ENCODE data around the gene CAMK2N2.

CAMK2N2 gene

DNA sequence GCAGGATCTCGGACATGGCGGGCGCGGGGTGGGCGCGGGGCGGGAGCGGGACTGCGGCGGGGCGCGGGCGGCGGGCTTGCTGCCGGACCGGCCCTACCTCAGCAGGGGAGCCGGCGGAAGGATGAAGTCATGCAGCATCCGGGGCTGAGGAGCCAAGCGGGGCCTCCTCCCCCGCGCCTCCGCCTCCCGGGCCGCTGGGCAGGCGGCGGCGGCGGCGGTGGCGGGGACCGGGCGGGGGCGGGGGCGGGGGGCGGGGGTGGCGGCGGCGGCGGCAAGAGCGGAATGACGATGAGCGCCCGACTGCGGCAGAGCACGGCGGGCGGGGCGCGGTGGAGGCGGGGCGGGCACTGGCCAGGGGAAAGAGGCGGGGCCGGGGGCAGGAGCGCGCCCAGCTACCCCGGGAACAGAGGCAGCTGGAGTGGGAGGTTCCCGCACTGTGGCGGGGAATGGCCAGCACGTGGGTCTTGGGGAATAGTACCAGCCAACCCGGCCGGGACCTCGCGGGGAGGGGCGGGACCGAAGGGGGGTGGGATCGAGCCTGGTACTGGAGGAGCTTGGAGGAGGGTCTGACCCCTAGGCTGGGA lies at the start of gene CAMK2N2:
Gene CAMK2N2, minus strand, starts transcription at position 284 of the 584 bp plus-strand sequence. Its CDS starts 268 bp downstream, at position 16.
- H3K9ac ChIP-seq (ENCODE audit: low read length) = peak within 1 kb of the TSS; percentile 1; the same call in 1 of the 2 replicates
- peak; percentile 68 for DNase-seq

DNA sequence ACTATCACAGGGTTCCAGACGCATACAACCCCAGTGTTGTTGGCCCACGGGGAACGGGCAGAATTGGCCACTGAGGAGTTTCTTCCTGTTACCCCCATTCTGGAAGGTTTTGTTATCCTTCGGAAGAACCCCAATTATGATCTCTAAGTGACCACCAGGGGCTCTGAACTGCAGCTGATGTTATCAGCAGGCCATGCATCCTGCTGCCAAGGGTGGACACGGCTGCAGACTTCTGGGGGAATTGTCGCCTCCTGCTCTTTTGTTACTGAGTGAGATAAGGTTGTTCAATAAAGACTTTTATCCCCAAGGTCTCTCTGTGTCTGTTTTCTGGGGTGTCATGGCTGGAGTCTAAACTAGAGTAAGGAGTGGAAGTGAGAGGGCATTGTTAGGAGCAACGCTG lies 47.4 kb upstream of the CAMK2N2 start:
- Histone ChIP-seq H3K4me1 (ENCODE audit: low read length) (no peaks in the 10 kb centered on the region), H3K79me2 (ENCODE audit: low read length) (peaks cover 13% of the 10 kb centered on the region), H3K27me3 (replicated peaks; ENCODE audit: insufficient read depth, low read length) (no peaks in the 10 kb centered on the region), H2AFZ (ENCODE audit: low read length) (no peak overlapping the region), H4K20me1 (ENCODE audit: insufficient read depth, low read length) (no peaks in the 10 kb centered on the region), H3F3A (ENCODE audit: insufficient read depth, low read length) (peaks cover 13% of the 10 kb centered on the region), H3K9ac (ENCODE audit: low read length) (no peak overlapping the region), H3K9me2 (replicated peaks; ENCODE audit: insufficient read depth, low read length) (no peaks in the 10 kb centered on the region), H3K4me3 (ENCODE audit: low read length) (no peak overlapping the region), H3K27ac (ENCODE audit: low read length) (no peak overlapping the region), H3K9me3 (replicated peaks; ENCODE audit: insufficient read depth, low read length) (no peaks in the 10 kb centered on the region), H3K4me2 (ENCODE audit: low read depth, low read length) (no peak overlapping the region), H3K36me3 (replicated peaks; ENCODE audit: insufficient read depth, low read length) (peaks cover 41% of the 10 kb centered on the region)
- no peak for DNase-seq
- TF ChIP-seq EZH2 (optimal IDR thresholded peaks at IDR 0.05; ENCODE audit: low read depth, low read length) (no peak), EZH2phosphoT487 (IDR thresholded peaks at IDR 0.05; ENCODE audit: low read length) (no peak)
- TF ChIP-seq, protein P1, sequence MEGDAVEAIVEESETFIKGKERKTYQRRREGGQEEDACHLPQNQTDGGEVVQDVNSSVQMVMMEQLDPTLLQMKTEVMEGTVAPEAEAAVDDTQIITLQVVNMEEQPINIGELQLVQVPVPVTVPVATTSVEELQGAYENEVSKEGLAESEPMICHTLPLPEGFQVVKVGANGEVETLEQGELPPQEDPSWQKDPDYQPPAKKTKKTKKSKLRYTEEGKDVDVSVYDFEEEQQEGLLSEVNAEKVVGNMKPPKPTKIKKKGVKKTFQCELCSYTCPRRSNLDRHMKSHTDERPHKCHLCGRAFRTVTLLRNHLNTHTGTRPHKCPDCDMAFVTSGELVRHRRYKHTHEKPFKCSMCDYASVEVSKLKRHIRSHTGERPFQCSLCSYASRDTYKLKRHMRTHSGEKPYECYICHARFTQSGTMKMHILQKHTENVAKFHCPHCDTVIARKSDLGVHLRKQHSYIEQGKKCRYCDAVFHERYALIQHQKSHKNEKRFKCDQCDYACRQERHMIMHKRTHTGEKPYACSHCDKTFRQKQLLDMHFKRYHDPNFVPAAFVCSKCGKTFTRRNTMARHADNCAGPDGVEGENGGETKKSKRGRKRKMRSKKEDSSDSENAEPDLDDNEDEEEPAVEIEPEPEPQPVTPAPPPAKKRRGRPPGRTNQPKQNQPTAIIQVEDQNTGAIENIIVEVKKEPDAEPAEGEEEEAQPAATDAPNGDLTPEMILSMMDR (IDR thresholded peaks at IDR 0.05; ENCODE audit: low read length) = no peak

More for the DNA sequence above, at the start of gene CAMK2N2:
- Histone ChIP-seq H3K4me1 (ENCODE audit: low read length) (peaks cover 10% of the 10 kb centered on the region), H3K27ac (ENCODE audit: low read length) (no peak within 1 kb of the TSS), H3K9me3 (replicated peaks; ENCODE audit: insufficient read depth, low read length) (no peaks in the 10 kb centered on the region), H3K79me2 (ENCODE audit: low read length) (no peaks in the 10 kb centered on the region), H3F3A (ENCODE audit: insufficient read depth, low read length) (peaks cover 7% of the 10 kb centered on the region), H3K36me3 (replicated peaks; ENCODE audit: insufficient read depth, low read length) (no peaks in the 10 kb centered on the region), H3K27me3 (replicated peaks; ENCODE audit: insufficient read depth, low read length) (peaks cover 30% of the 10 kb centered on the region), H2AFZ (ENCODE audit: low read length) (peak within 1 kb of the TSS; percentile 62), H4K20me1 (ENCODE audit: insufficient read depth, low read length) (peaks cover 7% of the 10 kb centered on the region), H3K4me3 (ENCODE audit: low read length) (peak within 1 kb of the TSS; percentile 66), H3K9me2 (replicated peaks; ENCODE audit: insufficient read depth, low read length) (no peaks in the 10 kb centered on the region), H3K4me2 (ENCODE audit: low read depth, low read length) (peak within 1 kb of the TSS; percentile 94)
- no peak for TF ChIP-seq EZH2 (optimal IDR thresholded peaks at IDR 0.05; ENCODE audit: low read depth, low read length)
- TF ChIP-seq, protein P1 (IDR thresholded peaks at IDR 0.05; ENCODE audit: low read length) = no peak

DNA sequence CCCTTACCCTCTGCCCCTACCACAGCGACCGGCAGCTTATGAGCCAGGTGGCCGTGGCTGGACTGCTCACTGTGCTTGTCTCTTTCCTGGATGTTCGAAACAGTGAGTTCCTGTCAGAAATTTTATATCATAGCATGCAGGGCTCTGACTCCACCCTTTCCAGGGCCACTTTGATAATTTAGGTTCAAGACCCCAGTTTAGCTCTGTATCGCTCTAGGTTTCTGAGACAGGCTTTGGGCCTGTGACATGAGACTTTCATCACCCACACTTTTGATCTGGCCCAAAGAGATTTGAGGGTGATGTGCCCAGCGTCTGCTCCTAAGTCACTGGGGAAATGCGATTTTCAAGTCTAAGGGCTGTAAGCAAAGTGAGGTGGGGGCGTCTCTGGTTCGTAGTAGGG lies 46.6 kb upstream of the CAMK2N2 start:
- Histone ChIP-seq H3K4me3 (ENCODE audit: low read length) (no peak overlapping the region), H3K4me2 (ENCODE audit: low read depth, low read length) (no peak overlapping the region), H3K79me2 (ENCODE audit: low read length) (peaks cover 21% of the 10 kb centered on the region), H3K4me1 (ENCODE audit: low read length) (no peaks in the 10 kb centered on the region), H3K36me3 (replicated peaks; ENCODE audit: insufficient read depth, low read length) (peaks cover 49% of the 10 kb centered on the region), H3K9me3 (replicated peaks; ENCODE audit: insufficient read depth, low read length) (no peaks in the 10 kb centered on the region), H3K9ac (ENCODE audit: low read length) (no peak overlapping the region), H3K27me3 (replicated peaks; ENCODE audit: insufficient read depth, low read length) (no peaks in the 10 kb centered on the region), H4K20me1 (ENCODE audit: insufficient read depth, low read length) (no peaks in the 10 kb centered on the region), H2AFZ (ENCODE audit: low read length) (no peak overlapping the region), H3F3A (ENCODE audit: insufficient read depth, low read length) (peaks cover 13% of the 10 kb centered on the region), H3K27ac (ENCODE audit: low read length) (no peak overlapping the region), H3K9me2 (replicated peaks; ENCODE audit: insufficient read depth, low read length) (no peaks in the 10 kb centered on the region)
- no peak for DNase-seq
- no peak for TF ChIP-seq EZH2phosphoT487 (IDR thresholded peaks at IDR 0.05; ENCODE audit: low read length)
- no peak for TF ChIP-seq EZH2 (optimal IDR thresholded peaks at IDR 0.05; ENCODE audit: low read depth, low read length)
- TF ChIP-seq, protein P1 (IDR thresholded peaks at IDR 0.05; ENCODE audit: low read length) = no peak

Data from MM.1S (cell line).